ENCODE data around the gene EPYC.

Gene EPYC, protein sequence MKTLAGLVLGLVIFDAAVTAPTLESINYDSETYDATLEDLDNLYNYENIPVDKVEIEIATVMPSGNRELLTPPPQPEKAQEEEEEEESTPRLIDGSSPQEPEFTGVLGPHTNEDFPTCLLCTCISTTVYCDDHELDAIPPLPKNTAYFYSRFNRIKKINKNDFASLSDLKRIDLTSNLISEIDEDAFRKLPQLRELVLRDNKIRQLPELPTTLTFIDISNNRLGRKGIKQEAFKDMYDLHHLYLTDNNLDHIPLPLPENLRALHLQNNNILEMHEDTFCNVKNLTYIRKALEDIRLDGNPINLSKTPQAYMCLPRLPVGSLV

DNA sequence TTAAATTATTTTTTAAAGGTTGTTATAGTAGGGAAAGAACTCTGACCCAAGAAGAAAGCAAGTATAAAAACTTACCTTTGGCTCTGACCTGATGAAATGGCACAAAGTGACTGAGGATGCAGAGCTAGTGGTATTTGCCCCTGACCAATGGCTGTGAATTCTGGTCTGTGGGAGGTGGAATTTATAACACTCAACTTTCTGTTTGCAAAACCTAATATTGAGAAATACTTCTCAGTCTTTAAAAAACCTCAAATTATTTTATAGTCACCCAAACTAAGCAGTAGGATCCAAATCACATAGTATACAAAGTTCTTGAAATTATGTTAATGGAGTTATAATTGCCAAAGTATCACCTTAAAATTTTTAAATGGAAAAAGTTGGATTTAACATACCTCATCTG, at the start of gene EPYC:
Gene EPYC (minus strand): TSS at position 101 of the 400 bp plus-strand sequence. CDS start 2,407 bp downstream, outside the sequence.
- DNase-seq = no peak

GRCh38 chr12:91053951-91054715, 49.4 kb upstream of the EPYC start:
- DNase-seq = no peak

DNA sequence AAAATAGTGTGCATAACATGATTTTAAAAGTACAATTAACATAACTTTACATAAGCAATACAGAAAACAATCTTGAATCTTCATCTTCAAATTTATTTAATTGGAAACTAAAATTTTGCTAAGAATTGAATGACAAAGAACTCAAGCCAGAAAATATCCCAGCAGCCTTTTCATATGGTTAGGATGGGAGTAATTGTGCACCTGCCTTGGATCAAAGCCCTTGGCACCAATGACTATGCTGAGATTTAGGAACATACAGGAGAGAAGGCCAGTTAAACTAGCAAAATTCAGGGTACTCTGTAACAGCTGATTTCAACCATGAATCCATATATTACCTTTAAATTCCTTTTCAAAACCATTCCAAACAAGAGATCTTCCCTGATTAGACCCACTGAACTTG, 47.3 kb upstream of the EPYC start:
- no peak for DNase-seq

DNA sequence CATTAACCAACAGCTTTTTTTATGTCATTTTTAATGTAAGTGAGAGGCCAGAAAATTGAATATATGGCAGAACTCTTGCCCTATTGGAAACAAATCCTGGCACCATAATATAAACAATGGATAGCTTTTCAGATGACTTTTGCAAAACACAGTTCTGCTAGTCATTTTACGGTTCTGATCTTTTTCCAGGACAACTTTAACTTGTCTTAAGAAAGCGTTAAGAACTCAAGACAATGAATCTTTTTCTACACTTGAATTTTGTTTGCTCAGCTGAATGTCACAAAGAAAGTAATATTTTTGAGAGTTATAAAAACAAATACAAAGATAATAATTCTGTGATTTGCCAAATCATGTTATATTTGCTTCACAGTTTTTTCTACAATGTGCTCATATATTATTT, 39.8 kb upstream of the EPYC start:
- DNase-seq = no peak

DNA sequence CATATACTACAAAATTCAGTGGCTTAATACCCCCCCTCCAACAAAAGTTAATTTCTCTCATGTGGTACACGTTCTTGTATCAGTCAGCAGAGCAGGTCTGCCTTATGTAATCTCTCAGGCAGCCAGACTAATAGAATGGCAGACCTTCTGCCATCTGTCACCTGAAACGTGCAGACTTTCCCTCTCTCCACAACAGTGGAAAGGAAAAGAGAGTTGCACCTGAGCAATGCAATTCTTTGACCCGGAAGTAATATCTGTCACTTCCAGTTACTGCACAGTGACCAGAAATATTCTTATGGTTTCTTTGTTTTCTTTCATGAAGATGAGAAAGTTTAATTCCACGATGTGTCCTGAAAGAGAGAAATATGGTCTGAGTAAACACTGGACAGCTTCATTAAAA, 38.6 kb upstream of the EPYC start:
- DNase-seq = no peak

- DNase-seq = no peak
Observed at GRCh38 chr12:91040096-91040755, 35.5 kb upstream of the EPYC start.

- no peak for DNase-seq
Observed at GRCh38 chr12:91037276-91037675, 32.5 kb upstream of the EPYC start.

DNA sequence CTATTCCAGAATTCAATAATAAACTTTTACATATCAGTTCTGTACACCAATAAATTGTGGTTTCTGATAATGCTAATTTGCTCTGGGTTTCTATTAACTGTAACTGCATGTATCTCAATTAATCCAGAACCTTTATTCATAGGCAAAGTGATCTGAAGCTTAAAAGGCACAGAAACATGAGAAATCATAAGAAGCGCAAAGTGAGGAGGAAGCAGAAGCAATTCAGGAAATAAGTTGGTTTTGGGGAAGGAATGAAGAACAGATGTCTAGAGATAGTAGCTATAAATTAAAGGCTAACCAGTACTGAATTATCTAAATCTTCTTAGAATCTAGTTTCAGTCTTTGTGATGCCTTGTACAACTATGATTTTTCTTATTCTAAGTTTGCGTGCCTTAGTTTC, 28.5 kb upstream of the EPYC start:
- no peak for DNase-seq

DNA sequence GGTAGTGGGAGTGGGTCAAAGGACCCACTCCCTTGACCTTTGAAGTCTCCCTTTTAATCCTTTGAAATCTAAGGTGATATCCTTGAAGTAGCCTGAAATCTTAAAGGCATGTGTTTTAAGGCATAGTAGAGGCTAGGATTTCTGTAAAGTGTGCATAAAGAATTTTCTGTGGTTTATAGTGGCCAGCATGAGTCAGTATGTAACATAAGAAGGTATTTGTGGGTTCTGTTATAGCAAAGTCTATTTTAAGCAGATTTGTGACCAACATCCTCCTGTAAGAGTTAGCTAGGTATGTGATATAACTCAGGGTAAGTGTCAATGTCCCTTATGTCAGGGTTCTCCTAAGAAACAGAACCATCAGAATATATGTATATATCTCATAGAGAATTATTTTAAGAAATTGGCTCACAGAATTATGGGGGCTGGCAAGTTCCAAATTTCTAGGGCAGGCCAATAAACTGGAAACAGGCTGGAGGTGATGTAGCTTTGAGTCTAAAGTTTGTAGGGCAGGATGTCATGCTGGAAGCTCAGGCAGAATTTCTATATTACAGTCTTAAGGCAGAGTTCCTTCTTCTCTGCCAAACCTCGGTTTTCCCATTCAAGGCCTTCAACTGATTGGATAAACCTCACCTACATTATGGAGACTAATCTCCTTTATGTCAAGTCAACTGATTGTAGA, 18.7 kb upstream of the EPYC start:
- DNase-seq = peak in 1 of 2 experiments; percentile 16

- DNase-seq = no peak
Observed at GRCh38 chr12:91021076-91021475, 16.3 kb upstream of the EPYC start.

DNA sequence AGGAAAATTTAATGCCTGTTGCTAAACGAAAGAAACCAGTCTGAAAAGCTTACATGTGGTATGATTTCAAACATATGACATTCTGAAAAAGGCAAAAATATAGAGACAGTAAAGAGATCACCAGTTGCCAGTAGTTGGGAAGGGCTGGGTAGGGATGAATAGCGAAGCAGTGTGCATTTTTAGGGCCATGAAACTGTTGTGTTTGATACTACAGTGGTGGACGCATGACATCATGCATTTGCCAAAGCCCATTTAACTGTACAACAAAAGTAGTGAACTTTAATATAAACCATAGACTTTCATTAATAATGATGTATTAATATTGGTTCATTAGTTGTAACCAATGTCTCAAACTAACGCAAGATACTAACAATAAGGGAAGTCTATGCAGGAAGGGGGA, 14.7 kb upstream of the EPYC start:
- DNase-seq = no peak

DNA sequence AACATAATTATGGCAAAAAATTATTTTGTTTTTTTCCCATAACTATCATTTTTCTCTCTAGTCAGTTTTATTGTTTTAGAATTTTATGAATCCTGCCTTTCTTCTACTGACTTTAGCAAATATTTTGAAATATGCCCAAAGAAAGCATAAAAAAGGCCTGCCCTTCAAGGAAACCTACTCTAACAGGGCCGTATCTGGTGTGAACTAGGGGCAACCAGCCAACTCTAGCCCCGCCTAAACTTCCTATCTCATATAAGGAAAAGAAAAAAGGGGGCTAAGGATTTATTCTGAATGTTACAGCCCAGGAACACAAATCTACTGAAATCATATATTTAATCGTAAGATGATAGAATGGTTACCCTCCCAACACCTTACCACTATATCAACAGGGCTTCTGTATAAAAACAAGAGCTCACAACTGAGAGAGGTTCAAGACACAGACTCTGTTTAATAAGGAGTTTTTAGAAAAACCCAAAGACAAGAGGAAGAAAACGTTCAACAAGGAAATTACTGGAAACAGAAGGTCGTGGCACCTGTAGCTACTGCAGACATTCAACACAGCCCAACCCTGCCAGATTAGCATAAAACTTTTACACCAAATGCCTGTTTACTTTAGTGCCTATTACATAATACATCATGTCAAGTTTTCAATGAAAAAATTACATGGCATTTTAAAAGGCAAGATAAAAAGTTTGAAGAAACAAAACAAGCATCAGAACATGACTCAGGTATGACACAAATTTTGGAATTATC, 12.9 kb upstream of the EPYC start:
- no peak for DNase-seq

DNA sequence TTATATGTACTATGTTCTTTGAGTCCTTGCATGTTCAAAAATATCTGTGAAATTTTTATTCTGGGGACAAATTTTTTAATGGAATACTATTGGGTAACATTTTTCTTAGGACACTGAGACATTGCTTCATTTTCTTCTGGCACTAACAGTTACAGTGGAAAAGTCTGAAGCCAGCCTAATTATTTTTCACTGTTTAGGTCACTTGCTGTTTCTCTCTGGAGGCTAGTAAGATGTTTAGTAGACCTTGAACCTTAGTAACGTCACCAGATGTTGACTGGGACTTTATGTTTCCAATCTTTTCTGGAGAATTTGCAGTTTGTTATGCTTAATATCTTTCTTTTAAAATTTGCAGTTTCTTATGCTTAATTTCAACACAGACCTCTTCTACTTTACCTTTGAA, 12.3 kb upstream of the EPYC start:
- no peak for DNase-seq

- DNase-seq = no peak
Observed at GRCh38 chr12:91009319-91009950, 4.7 kb upstream of the EPYC start.

DNA sequence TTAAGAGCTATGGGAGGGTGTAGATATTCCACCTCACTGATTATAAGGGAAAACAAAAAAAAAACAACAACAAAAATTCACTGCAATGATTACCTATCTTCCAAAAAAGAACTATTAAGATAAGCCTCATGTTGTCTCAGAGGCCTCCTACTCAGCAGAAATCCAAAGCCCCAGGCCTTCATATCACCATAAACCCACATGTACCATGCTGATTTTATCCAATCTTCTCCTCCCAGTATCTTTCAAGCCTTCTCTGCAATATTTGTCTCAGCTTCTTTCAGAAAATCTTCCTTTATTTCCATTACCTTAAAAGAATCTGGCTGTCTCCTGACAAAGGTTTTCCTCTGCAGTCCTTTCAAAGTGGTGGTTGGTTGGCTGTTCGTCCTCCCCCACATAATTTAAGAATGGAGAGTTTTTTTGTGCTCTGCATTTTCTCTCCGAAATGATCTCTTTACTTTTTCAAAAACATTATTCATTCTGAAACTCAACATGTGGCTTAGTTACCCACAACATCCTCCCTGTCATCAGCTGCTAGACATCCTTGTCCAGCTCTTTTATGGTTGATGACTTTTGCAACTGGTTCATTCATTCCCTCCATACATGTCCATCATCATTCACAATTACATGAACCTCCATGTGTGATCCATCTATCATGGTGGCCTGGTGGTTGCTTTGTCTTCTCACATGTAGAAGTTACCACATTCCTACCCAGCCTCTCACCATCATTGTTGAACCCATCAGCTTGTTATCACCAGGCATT, 2.9 kb upstream of the EPYC start:
- DNase-seq = no peak

GRCh38 chr12:91003737-91004136, 1.0 kb downstream of the EPYC start:
- DNase-seq = no peak

DNA sequence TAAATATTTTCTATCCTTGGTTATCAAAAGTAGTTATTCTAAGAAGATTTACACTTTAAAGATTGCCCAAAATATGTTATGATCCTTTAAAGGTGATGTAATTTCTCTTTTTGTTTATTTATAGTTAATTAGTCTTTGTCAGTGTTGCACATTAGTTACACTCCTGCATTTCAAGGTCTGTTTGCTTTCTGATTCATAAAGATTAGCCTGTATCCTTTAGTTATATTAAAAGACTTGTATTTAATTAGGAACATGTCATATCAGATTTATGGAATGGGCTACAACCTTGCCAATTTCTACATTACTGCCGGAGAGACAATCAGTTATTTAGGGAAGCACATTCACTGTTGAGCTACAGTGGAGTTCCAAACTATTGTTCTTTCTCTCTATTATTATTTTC, 3.5 kb downstream of the EPYC start:
- no peak for DNase-seq

- DNase-seq = no peak
Observed at GRCh38 chr12:90999966-91000365, 4.8 kb downstream of the EPYC start.

GRCh38 chr12:90999527-90999926, 5.2 kb downstream of the EPYC start:
- DNase-seq = no peak

DNA sequence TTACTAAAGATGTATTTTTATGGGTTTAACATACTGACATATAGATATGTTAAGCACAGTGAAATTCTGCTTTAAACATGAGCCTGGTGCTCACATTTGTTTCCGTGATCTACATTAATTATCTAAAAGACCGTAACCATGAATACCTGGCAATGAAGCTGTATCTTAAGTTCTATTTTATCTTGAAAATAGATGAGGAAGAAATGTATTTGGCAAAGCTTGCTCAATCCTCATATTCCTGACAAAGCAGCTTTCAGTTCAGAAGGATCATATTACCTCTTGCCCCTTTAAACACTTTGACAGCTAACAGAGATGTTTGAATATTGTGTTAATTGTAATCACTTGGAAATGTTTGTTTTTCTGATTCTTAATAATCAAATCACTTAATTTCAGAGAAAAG, 9.8 kb downstream of the EPYC start:
- no peak for DNase-seq

GRCh38 chr12:90991952-90992465, 12.8 kb downstream of the EPYC start:
- DNase-seq = no peak
